ENCODE measurements around the gene GXYLT2.

GXYLT2 gene

GRCh38 chr3:72847751-72848702 lies 39.8 kb upstream of the GXYLT2 start, which contains the start of gene SHQ1 (continued):
- TF ChIP-seq HIC1 (tag by site-specific recombination; IDR thresholded peaks at IDR 0.05) (no peak), ZNF664 (tag by site-specific recombination; IDR thresholded peaks at IDR 0.05) (no peak), ZNF571 (tag by site-specific recombination; IDR thresholded peaks at IDR 0.05) (no peak), SETDB1 (IDR thresholded peaks at IDR 0.05; ENCODE audit: insufficient read length, low read length) (no peak)

- TF ChIP-seq KLF8 (tag by site-specific recombination; IDR thresholded peaks at IDR 0.05) (no peak), ZNF600 (tag by site-specific recombination; IDR thresholded peaks at IDR 0.05) (peak; percentile 48), ZNF366 (tag by site-specific recombination; conservative IDR thresholded peaks at IDR 0.05) (peak; percentile 70), PRDM1 (tag by site-specific recombination; IDR thresholded peaks at IDR 0.05) (peak; percentile 98), OSR2 (tag by site-specific recombination; IDR thresholded peaks at IDR 0.05) (peak; percentile 96), HIC1 (tag by site-specific recombination; IDR thresholded peaks at IDR 0.05) (no peak), ZNF510 (tag by site-specific recombination; IDR thresholded peaks at IDR 0.05; ENCODE audit: insufficient replicate concordance) (no peak), ZNF514 (tag by site-specific recombination; IDR thresholded peaks at IDR 0.05) (no peak), ZNF311 (tag by site-specific recombination; IDR thresholded peaks at IDR 0.05; ENCODE audit: borderline replicate concordance) (no peak), ZNF677 (tag by site-specific recombination; IDR thresholded peaks at IDR 0.05) (no peak), ZBTB8A (tag by site-specific recombination; IDR thresholded peaks at IDR 0.05) (0 out of 2 replicates have a peak, but pooled peaks have one; percentile 16), TCF7L2 (IDR thresholded peaks at IDR 0.05; ENCODE audit: borderline replicate concordance, low read depth, low read length) (no peak), ZNF449 (tag by site-specific recombination; IDR thresholded peaks at IDR 0.05) (no peak)
- Histone ChIP-seq H3K36me3 (ENCODE audit: control insufficient read depth in 2 of 2, insufficient read depth in 1 of 2, low read length in 2 of 2) (no peaks in the 10 kb centered on the region), H3K4me1 (ENCODE audit: control insufficient read depth, insufficient read depth, low read length) (no peaks in the 10 kb centered on the region), H3K27ac (ENCODE audit: extremely low read depth, low read depth, low read length) (no peak overlapping the region), H3K9me3 (ENCODE audit: control insufficient read depth, insufficient read depth, low read depth, low read length) (no peaks in the 10 kb centered on the region), H3K4me3 (ENCODE audit: low read depth, low read length) (peak overlapping the region; percentile 95)
- POLR2A ChIA-PET: no interaction called here
- CTCF ChIA-PET: interaction anchor here (0.7 to 1.5 kb wide), 2 partner anchors 43 to 893 kb away, joined by 3 to 6 read pairs; no protein-coding TSS in a partner anchor
Measured at GRCh38 chr3:72848703-72849081, 39.2 kb upstream of the GXYLT2 start.

- H3K4me1 ChIP-seq (ENCODE audit: control insufficient read depth, insufficient read depth, low read length): no peaks in the 10 kb centered on the region
- no peak overlapping the region for H3K27ac ChIP-seq (ENCODE audit: extremely low read depth, low read depth, low read length)
- H3K9me3 ChIP-seq (ENCODE audit: control insufficient read depth, insufficient read depth, low read depth, low read length): no peaks in the 10 kb centered on the region
- ChIA-PET CTCF (interaction anchor here (0.6 kb wide), 2 partner anchors 18 to 71 kb away, joined by 3 to 4 read pairs; no protein-coding TSS in a partner anchor), POLR2A (no interaction called here)
- no peak overlapping the region for H3K4me3 ChIP-seq (ENCODE audit: low read depth, low read length)
- H3K36me3 ChIP-seq (ENCODE audit: control insufficient read depth in 2 of 2, insufficient read depth in 1 of 2, low read length in 2 of 2): no peaks in the 10 kb centered on the region
- TF ChIP-seq ZNF768 (tag by site-specific recombination; IDR thresholded peaks at IDR 0.05) (no peak), ZNF341 (tag by site-specific recombination; IDR thresholded peaks at IDR 0.05; ENCODE audit: low read depth) (no peak), ZNF660 (tag by site-specific recombination; IDR thresholded peaks at IDR 0.05) (no peak), SETDB1 (IDR thresholded peaks at IDR 0.05; ENCODE audit: insufficient read length, low read length) (no peak), ZNF132 (tag by site-specific recombination; IDR thresholded peaks at IDR 0.05; ENCODE audit: borderline replicate concordance) (no peak), ZNF10 (tag by site-specific recombination; IDR thresholded peaks at IDR 0.05) (no peak), ZNF223 (tag by site-specific recombination; IDR thresholded peaks at IDR 0.05) (no peak), ZBTB49 (tag by site-specific recombination; IDR thresholded peaks at IDR 0.05; ENCODE audit: low read depth) (no peak), ZNF558 (tag by site-specific recombination; IDR thresholded peaks at IDR 0.05) (no peak), ZNF324 (tag by site-specific recombination; IDR thresholded peaks at IDR 0.05) (no peak)
Measured at GRCh38 chr3:72855001-72855400, 32.8 kb upstream of the GXYLT2 start.

All from HEK293 (cell line).